Measurements from ENCODE around the gene CRACR2A.

- TF ChIP-seq POLR2A (IDR thresholded peaks at IDR 0.05), result no peak
- TF ChIP-seq EP300 (IDR thresholded peaks at IDR 0.05), result no peak
Measured at GRCh38 chr12:3768911-3769447, 16.1 kb upstream of the CRACR2A start.

Data from upper lobe of left lung (tissue), 4 donors.